GM12878 (cell line): ENCODE measurements around the gene DUSP12. TPM values are rescaled to one million over a fixed set of nuclear protein-coding genes. Genes with fewer than 3 reads are reported as not detected.
A peak's percentile ranks its signal among the peaks of the same experiment; 100 is the strongest.

Source experiments
- ATAC-seq: fragments of 200-7000 bp; cut with Tn5 transposase; 3 replicates; pipeline ENCODE4 v1.9.1; 2020; ENCODE audit warnings: mild to moderate bottlenecking, moderate library complexity
- BruUV-seq: library from RNA; stranded (reverse); fragments of 400-500 nt; replicated peaks from 2 replicates; lab custom pipeline; 2021; lab: Mats Ljungman, UMichigan
- CTCF ChIA-PET: fragments of 300-600 bp; sonication (Branson Sonifier 250); formaldehyde crosslinking; extraction: SDS; loops from one replicate; lab custom pipeline; 2021; ENCODE audit warnings: inconsistent platforms; lab: Yijun Ruan, JAX
- POLR2A ChIA-PET: fragments of 350-600 bp; formaldehyde crosslinking; extraction: SDS; loops from one replicate; lab custom pipeline; 2021; ENCODE audit warnings: inconsistent platforms; lab: Charles Lee
- RAD21 ChIA-PET: fragments of 300-600 bp; sonication (Branson Sonifier 250); formaldehyde crosslinking; loops from one replicate; lab custom pipeline; 2023; ENCODE audit warnings: antibody characterized with exemption; ENCODE audit not compliant: unreplicated experiment; lab: Charles Lee
- SMC1A ChIA-PET: fragments of 300-600 bp; sonication (Branson Sonifier 250); formaldehyde crosslinking; loops from one replicate; lab custom pipeline; 2023; ENCODE audit not compliant: unreplicated experiment, uncharacterized antibody; lab: Charles Lee
- DNase-seq: peaks from one replicate; pipeline ENCODE4 v3.0.0-alpha.2; 2011; ENCODE audit warnings: low read depth, low spot score
- FAIRE-seq: peaks from 3 replicates; lab custom pipeline; 2011; peaks lifted over from hg19 to GRCh38; lab: Jason Lieb, UNC
- H2AFZ ChIP-seq: 2 replicates; pipeline ENCODE4 v1.6.0; 2011; ENCODE audit warnings: low read depth, low read length, control low read depth; ENCODE audit not compliant: control insufficient read depth
- H3K27ac ChIP-seq: 2 replicates; pipeline ENCODE4 v1.5.1; 2011; ENCODE audit warnings: control low read depth; ENCODE audit not compliant: control insufficient read depth, insufficient read depth
- H3K27me3 ChIP-seq, 2 experiments: replicated peaks in 1 of 2; 2 replicates each; pipeline versions ENCODE4 v1.6.0 to v1.6.1; 2011; ENCODE audit warnings: low read length in 1 of 2; ENCODE audit not compliant: control insufficient read depth in 2 of 2, insufficient read depth in 2 of 2
- H3K36me3 ChIP-seq, 2 experiments: 2 replicates each; pipeline ENCODE4 v1.5.1; 2011; ENCODE audit warnings: low read length in 1 of 2; ENCODE audit not compliant: control insufficient read depth in 2 of 2, insufficient read depth in 2 of 2
- H3K4me1 ChIP-seq: 2 replicates; pipeline ENCODE4 v1.6.1; 2011; ENCODE audit warnings: mild to moderate bottlenecking, low read length, moderate library complexity, mixed read lengths; ENCODE audit not compliant: control insufficient read depth, insufficient read depth
- H3K4me2 ChIP-seq: 2 replicates; pipeline ENCODE4 v1.6.0; 2011; ENCODE audit warnings: control low read depth; ENCODE audit not compliant: control insufficient read depth, insufficient read depth
- H3K4me3 ChIP-seq: fragments of 200-600 bp; sonication (generic); 2 replicates; pipeline ENCODE4 v1.5.1; 2016
- H3K79me2 ChIP-seq: 2 replicates; pipeline ENCODE4 v1.6.0; 2011; ENCODE audit warnings: low read length; ENCODE audit not compliant: control insufficient read depth, insufficient read depth
- H3K9ac ChIP-seq: 2 replicates; pipeline ENCODE4 v1.8.0; 2011; ENCODE audit warnings: low read length, control low read depth, mixed read lengths; ENCODE audit not compliant: control insufficient read depth, insufficient read depth
- H3K9me3 ChIP-seq: replicated peaks from 3 replicates; pipeline ENCODE4 v1.5.1; 2011; ENCODE audit warnings: mild to moderate bottlenecking, low read length; ENCODE audit not compliant: control insufficient read depth, insufficient read depth
- H4K20me1 ChIP-seq: 2 replicates; pipeline ENCODE4 v1.6.0; 2011; ENCODE audit not compliant: control insufficient read depth, insufficient read depth
- CBX3 ChIP-seq: fragments of 200-600 bp; sonication (generic); IDR thresholded peaks from 2 replicates; pipeline ENCODE4 v1.6.1; 2016; ENCODE audit warnings: low read depth, borderline replicate concordance
- E2F8 ChIP-seq: fragments of 450-650 bp; IDR thresholded peaks from 2 replicates; pipeline ENCODE4 v1.6.1; 2018; ENCODE audit warnings: mild to moderate bottlenecking, low read depth, moderate library complexity; ENCODE audit not compliant: partially characterized antibody
- FOXM1 ChIP-seq: IDR thresholded peaks from 2 replicates; pipeline ENCODE4 v1.6.1; 2012; ENCODE audit warnings: low read depth, mild to moderate bottlenecking, inconsistent platforms, low read length, moderate library complexity
- JUND ChIP-seq: IDR thresholded peaks from 2 replicates; pipeline ENCODE4 v1.6.1; 2012; ENCODE audit warnings: low read depth, mild to moderate bottlenecking, low read length, improper control_type of control experiment, moderate library complexity
- NFYB ChIP-seq: IDR thresholded peaks from 2 replicates; pipeline ENCODE4 v1.6.1; 2011; ENCODE audit warnings: low read depth, mild to moderate bottlenecking, low read length, improper control_type of control experiment, moderate library complexity; ENCODE audit not compliant: insufficient read depth
- PKNOX1 ChIP-seq: fragments of 450-650 bp; IDR thresholded peaks from 2 replicates; pipeline ENCODE4 v1.6.1; 2016; ENCODE audit warnings: mild to moderate bottlenecking
- TAF1 ChIP-seq: IDR thresholded peaks from 2 replicates; pipeline ENCODE4 v1.6.1; 2011; ENCODE audit warnings: mild to moderate bottlenecking, low read depth, low read length, borderline replicate concordance
- WGBS: methylation state at CpG from one replicate; pipeline ENCODE4 v1.1.6; 2016; ENCODE audit warnings: low lambda C conversion rate; ENCODE audit not compliant: insufficient replicate concordance, insufficient coverage; ENCODE audit errors: missing lambda C conversion rate; 5-methylcytosine and 5-hydroxymethylcytosine counted together
- in situ Hi-C: fragments of 300-500 bp; cut with MboI; formaldehyde crosslinking; loops from 9 replicates; pipeline ENCODE4 v1.14.3; 2018; ENCODE audit warnings: mixed read lengths
- intact Hi-C: fragments of 100-400 bp; cut with micrococcal nuclease; formaldehyde crosslinking; loops from one replicate; pipeline ENCODE4 v1.14.2; 2022; ENCODE audit not compliant: unreplicated experiment
- polyA plus RNA-seq, 11 experiments: library from polyadenylated mRNA; depleted of rRNA in 4 of 11; unstranded in 6 of 11; stranded (reverse) in 5 of 11; fragments of >200 nt; fragmentation: Nextera tagmentation in 4 of 11; fragmentation: Illumina TruSeq in 1 of 11; extraction: Ambion mirVana in 4 of 11; extraction: Trizol in 1 of 11; gene quantifications; 1 replicate in 1 of 11; 2 replicates in 10 of 11; pipeline versions ENCODE4 v1.2.1 to v1.2.3, GENCODE V29; 2011 to 2016; ENCODE audit warnings: inconsistent platforms in 2 of 11, missing spikeins in 2 of 11, low read depth in 1 of 11
- total RNA-seq, 4 experiments: library from RNA; depleted of rRNA in 3 of 4; stranded (reverse); fragments of >200 nt in 3 of 4; fragmentation: Illumina TruSeq in 1 of 4; extraction: Trizol in 1 of 4; gene quantifications; 2 replicates each; pipeline versions ENCODE4 v1.2.1 to v1.2.3, GENCODE V29; 2013 to 2021
- TF ChIP-seq, protein P1 (sequence below): IDR thresholded peaks from 2 replicates; pipeline ENCODE4 v1.6.1; 2012; ENCODE audit warnings: improper control_type of control experiment, low read depth, low read length; ENCODE audit not compliant: insufficient replicate concordance
- TF ChIP-seq, protein P2 (sequence below): fragments of 450-650 bp; formaldehyde crosslinking; IDR thresholded peaks from 2 replicates; pipeline ENCODE4 v1.5.0; 2022; ENCODE audit warnings: mild to moderate bottlenecking, missing genetic modification characterization

DUSP12 gene
- total and polyA plus RNA-seq, 10 of the 15 experiments (the other 5 are each of a cell fraction or from before 2014, with no cell fraction given): 7.0 to 51.5 (median 35.4) TPM

- H3K27me3 ChIP-seq: no peaks in the 10 kb centered on the region
- RAD21 ChIA-PET: interaction anchor here (1.0 kb wide), 1 partner anchor 259 kb away, joined by 3 read pairs; no protein-coding TSS in a partner anchor
- in situ Hi-C loops (no loop called here), intact Hi-C loops (no loop called here)
- no peak overlapping the region for H2AFZ ChIP-seq
- POLR2A ChIA-PET: interaction anchor here (1.0 kb wide), 1 partner anchor 71 kb away, joined by 3 read pairs; no protein-coding TSS in a partner anchor
- no peak for FAIRE-seq
- CTCF ChIA-PET: interaction anchor here (0.8 kb wide), 1 partner anchor 13 kb away, joined by 3 read pairs; no protein-coding TSS in a partner anchor
- ATAC-seq: peak; percentile 29; the same call in 2 of the 3 replicates
- H3K79me2 ChIP-seq: peaks cover 65% of the 10 kb centered on the region
- H3K4me2 ChIP-seq: peak overlapping the region; percentile 59
- no TSS peak for BruUV-seq
- no peak overlapping the region; the same call in 1 of the 2 replicates for H3K27ac ChIP-seq
- no peak for DNase-seq
- no peaks in the 10 kb centered on the region for H3K9me3 ChIP-seq
- H3K9ac ChIP-seq: no peak overlapping the region
- WGBS: 0% methylated on average over 1 of the region's 1 CpG
- peaks cover 3 to 9% of the 10 kb centered on the region in 2 experiments for H3K36me3 ChIP-seq
- H3K4me3 ChIP-seq: 0 out of 2 replicates have a peak overlapping the region, but pooled peaks have one; percentile 2
- H3K4me1 ChIP-seq: peaks cover 43% of the 10 kb centered on the region
- SMC1A ChIA-PET: no interaction called here
- H4K20me1 ChIP-seq: no peaks in the 10 kb centered on the region
- TF ChIP-seq, protein P1, sequence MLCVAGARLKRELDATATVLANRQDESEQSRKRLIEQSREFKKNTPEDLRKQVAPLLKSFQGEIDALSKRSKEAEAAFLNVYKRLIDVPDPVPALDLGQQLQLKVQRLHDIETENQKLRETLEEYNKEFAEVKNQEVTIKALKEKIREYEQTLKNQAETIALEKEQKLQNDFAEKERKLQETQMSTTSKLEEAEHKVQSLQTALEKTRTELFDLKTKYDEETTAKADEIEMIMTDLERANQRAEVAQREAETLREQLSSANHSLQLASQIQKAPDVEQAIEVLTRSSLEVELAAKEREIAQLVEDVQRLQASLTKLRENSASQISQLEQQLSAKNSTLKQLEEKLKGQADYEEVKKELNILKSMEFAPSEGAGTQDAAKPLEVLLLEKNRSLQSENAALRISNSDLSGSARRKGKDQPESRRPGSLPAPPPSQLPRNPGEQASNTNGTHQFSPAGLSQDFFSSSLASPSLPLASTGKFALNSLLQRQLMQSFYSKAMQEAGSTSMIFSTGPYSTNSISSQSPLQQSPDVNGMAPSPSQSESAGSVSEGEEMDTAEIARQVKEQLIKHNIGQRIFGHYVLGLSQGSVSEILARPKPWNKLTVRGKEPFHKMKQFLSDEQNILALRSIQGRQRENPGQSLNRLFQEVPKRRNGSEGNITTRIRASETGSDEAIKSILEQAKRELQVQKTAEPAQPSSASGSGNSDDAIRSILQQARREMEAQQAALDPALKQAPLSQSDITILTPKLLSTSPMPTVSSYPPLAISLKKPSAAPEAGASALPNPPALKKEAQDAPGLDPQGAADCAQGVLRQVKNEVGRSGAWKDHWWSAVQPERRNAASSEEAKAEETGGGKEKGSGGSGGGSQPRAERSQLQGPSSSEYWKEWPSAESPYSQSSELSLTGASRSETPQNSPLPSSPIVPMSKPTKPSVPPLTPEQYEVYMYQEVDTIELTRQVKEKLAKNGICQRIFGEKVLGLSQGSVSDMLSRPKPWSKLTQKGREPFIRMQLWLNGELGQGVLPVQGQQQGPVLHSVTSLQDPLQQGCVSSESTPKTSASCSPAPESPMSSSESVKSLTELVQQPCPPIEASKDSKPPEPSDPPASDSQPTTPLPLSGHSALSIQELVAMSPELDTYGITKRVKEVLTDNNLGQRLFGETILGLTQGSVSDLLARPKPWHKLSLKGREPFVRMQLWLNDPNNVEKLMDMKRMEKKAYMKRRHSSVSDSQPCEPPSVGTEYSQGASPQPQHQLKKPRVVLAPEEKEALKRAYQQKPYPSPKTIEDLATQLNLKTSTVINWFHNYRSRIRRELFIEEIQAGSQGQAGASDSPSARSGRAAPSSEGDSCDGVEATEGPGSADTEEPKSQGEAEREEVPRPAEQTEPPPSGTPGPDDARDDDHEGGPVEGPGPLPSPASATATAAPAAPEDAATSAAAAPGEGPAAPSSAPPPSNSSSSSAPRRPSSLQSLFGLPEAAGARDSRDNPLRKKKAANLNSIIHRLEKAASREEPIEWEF: no peak
- TF ChIP-seq TAF1 (no peak), CBX3 (no peak), PKNOX1 (no peak), FOXM1 (no peak), JUND (no peak), E2F8 (no peak), NFYB (no peak)
- TF ChIP-seq, protein P2, sequence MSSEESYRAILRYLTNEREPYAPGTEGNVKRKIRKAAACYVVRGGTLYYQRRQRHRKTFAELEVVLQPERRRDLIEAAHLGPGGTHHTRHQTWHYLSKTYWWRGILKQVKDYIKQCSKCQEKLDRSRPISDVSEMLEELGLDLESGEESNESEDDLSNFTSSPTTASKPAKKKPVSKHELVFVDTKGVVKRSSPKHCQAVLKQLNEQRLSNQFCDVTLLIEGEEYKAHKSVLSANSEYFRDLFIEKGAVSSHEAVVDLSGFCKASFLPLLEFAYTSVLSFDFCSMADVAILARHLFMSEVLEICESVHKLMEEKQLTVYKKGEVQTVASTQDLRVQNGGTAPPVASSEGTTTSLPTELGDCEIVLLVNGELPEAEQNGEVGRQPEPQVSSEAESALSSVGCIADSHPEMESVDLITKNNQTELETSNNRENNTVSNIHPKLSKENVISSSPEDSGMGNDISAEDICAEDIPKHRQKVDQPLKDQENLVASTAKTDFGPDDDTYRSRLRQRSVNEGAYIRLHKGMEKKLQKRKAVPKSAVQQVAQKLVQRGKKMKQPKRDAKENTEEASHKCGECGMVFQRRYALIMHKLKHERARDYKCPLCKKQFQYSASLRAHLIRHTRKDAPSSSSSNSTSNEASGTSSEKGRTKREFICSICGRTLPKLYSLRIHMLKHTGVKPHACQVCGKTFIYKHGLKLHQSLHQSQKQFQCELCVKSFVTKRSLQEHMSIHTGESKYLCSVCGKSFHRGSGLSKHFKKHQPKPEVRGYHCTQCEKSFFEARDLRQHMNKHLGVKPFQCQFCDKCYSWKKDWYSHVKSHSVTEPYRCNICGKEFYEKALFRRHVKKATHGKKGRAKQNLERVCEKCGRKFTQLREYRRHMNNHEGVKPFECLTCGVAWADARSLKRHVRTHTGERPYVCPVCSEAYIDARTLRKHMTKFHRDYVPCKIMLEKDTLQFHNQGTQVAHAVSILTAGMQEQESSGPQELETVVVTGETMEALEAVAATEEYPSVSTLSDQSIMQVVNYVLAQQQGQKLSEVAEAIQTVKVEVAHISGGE (CRISPR knock-in tag): no peak
These were observed 28.9 kb downstream of the DUSP12 start for GRCh38 chr1:161778522-161778921.
